CD4-positive, CD25-positive, alpha-beta regulatory T cell (primary cell): ENCODE data around the gene TGM2. TPM values are rescaled to one million over a fixed set of nuclear protein-coding genes. Genes with fewer than 3 reads are reported as not detected.

ENCODE experiments used
- ATAC-seq, 2 donors: fragments of 150-1000 bp; cut with Tn5 transposase; one replicate each; pipeline ENCODE4 v1.10.0; 2021; ENCODE audit warnings: low read depth in 2 of 2, moderate number of reproducible peaks in 2 of 2, moderate library complexity in 1 of 2
- DNase-seq, 3 donors: peaks; one replicate each; pipeline versions ENCODE4 v3.0.0 to v3.0.0-alpha.2; 2012 to 2022; ENCODE audit warnings: mixed read lengths in 1 of 3
- H3K27ac ChIP-seq: one replicate; pipeline ENCODE4 v1.7.0; 2013; ENCODE audit warnings: mild to moderate bottlenecking, low read length; ENCODE audit not compliant: insufficient read depth, poor library complexity, severe bottlenecking
- H3K27me3 ChIP-seq: one replicate; pipeline ENCODE4 v1.7.0; 2013; ENCODE audit warnings: low read length; ENCODE audit not compliant: control insufficient read depth, insufficient read depth
- H3K36me3 ChIP-seq: one replicate; pipeline ENCODE4 v1.7.0; 2013; ENCODE audit warnings: mild to moderate bottlenecking, low read length, moderate library complexity; ENCODE audit not compliant: control insufficient read depth, insufficient read depth
- H3K4me1 ChIP-seq: 2 replicates; pipeline ENCODE4 v1.7.0; 2013; ENCODE audit warnings: mild to moderate bottlenecking, low read length; ENCODE audit not compliant: insufficient read depth, control insufficient read depth, poor library complexity, severe bottlenecking
- H3K4me3 ChIP-seq: one replicate; pipeline ENCODE4 v1.7.0; 2013; ENCODE audit warnings: low read depth, mild to moderate bottlenecking, low read length, moderate library complexity
- H3K9me3 ChIP-seq, 2 experiments: 1 replicate in 1 of 2; 2 replicates in 1 of 2; pipeline ENCODE4 v1.7.0; 2013; ENCODE audit warnings: low read length in 2 of 2, mild to moderate bottlenecking in 1 of 2, moderate library complexity in 1 of 2; ENCODE audit not compliant: control insufficient read depth in 2 of 2
- H3K27ac Mint-ChIP-seq, 3 donors: one replicate each; pipeline ENCODE4 v1.8.0; 2020 to 2022; ENCODE audit warnings: mild to moderate bottlenecking in 3 of 3, mixed read lengths in 3 of 3, moderate library complexity in 2 of 3
- H3K27me3 Mint-ChIP-seq: one replicate; pipeline ENCODE4 v1.8.0; 2022; ENCODE audit warnings: mild to moderate bottlenecking, mixed read lengths
- H3K36me3 Mint-ChIP-seq: one replicate; pipeline ENCODE4 v1.8.0; 2020; ENCODE audit warnings: mixed read lengths
- H3K4me1 Mint-ChIP-seq, 4 donors: one replicate each; pipeline ENCODE4 v1.8.0; 2020 to 2022; ENCODE audit warnings: mixed read lengths in 4 of 4, mild to moderate bottlenecking in 1 of 4
- H3K4me3 Mint-ChIP-seq, 4 donors: one replicate each; pipeline ENCODE4 v1.8.0; 2020 to 2022; ENCODE audit warnings: mild to moderate bottlenecking in 4 of 4, mixed read lengths in 4 of 4, moderate library complexity in 3 of 4
- H3K9me3 Mint-ChIP-seq, 7 donors: one replicate each; pipeline ENCODE4 v1.8.0; 2020 to 2022; ENCODE audit warnings: mixed read lengths in 7 of 7, mild to moderate bottlenecking in 3 of 7, moderate library complexity in 2 of 7
- polyA plus RNA-seq, 4 donors: library from polyadenylated mRNA; unstranded; fragments of 300-500 nt; fragmentation: Illumina TruSeq; gene quantifications; one replicate each; pipeline ENCODE4 v1.2.3, GENCODE V29; 2021
- total RNA-seq: library from RNA; stranded (reverse); gene quantifications from one replicate; pipeline ENCODE4 v1.2.3, GENCODE V29; 2022

Gene TGM2
- total and polyA plus RNA-seq, 5 donors from 2014 or later: 0.13 TPM; not detected in 4

DNA sequence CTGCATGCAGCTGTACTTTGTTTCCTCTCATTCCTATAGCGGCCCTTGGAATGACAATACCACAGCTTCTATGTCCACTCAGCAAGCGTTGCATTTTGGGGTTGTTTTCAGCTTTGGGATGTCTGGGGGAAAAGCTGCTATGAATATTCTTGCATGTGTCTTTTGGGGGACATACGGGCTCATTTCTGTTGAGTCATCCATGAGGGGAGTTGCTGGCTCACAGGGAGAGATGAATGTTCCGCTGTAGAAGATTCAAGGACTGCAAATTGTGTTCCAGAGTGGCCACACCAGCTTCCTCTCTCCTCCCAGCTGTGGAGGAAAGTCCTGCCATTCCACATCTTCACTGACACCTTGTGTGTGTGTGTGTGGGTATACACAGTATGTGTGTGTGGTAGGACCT is 43.3 kb downstream of the TGM2 start:
- DNase-seq (no peak), ATAC-seq (no peak)
- Histone ChIP-seq H3K27me3 (no peaks in the 10 kb centered on the region), H3K27ac (no peak overlapping the region), H3K9me3 (no peaks in the 10 kb centered on the region), H3K4me1 (no peaks in the 10 kb centered on the region), H3K4me3 (no peak overlapping the region), H3K36me3 (no peaks in the 10 kb centered on the region)
- Mint-ChIP-seq H3K4me3 (no peak overlapping the region), H3K9me3 (no peaks in the 10 kb centered on the region), H3K27me3 (peaks cover 8% of the 10 kb centered on the region), H3K27ac (no peak overlapping the region), H3K4me1 (peaks cover 0 to 7% (median 0%) of the 10 kb centered on the region in 4 donors), H3K36me3 (no peaks in the 10 kb centered on the region)

DNA sequence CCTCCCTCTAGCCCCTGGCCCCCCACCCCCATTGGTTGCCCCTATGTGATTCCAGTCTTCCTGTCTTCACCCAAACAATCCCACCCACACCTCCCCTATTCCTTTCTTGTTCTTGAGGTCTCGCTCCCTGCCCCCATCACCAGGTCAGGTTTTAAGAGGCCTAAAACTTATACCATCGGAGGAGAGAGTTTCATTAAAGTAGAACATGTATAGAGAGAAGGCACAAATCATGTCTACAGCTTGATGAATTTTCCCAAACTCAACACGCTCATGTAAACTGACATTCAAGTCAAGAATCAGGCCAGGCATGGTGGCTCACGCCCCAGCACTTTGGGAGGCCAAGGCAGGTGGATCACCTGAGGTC is 44.5 kb downstream of the TGM2 start:
- Mint-ChIP-seq H3K27me3 (peaks cover 14% of the 10 kb centered on the region), H3K27ac (no peak overlapping the region), H3K36me3 (no peaks in the 10 kb centered on the region), H3K4me1 (peaks cover 0 to 7% (median 0%) of the 10 kb centered on the region in 4 donors), H3K9me3 (no peaks in the 10 kb centered on the region), H3K4me3 (no peak overlapping the region)
- Histone ChIP-seq H3K36me3 (no peaks in the 10 kb centered on the region), H3K27ac (no peak overlapping the region), H3K9me3 (no peaks in the 10 kb centered on the region), H3K4me1 (no peaks in the 10 kb centered on the region), H3K4me3 (no peak overlapping the region), H3K27me3 (no peaks in the 10 kb centered on the region)
- no peak for ATAC-seq
- DNase-seq: no peak

DNA sequence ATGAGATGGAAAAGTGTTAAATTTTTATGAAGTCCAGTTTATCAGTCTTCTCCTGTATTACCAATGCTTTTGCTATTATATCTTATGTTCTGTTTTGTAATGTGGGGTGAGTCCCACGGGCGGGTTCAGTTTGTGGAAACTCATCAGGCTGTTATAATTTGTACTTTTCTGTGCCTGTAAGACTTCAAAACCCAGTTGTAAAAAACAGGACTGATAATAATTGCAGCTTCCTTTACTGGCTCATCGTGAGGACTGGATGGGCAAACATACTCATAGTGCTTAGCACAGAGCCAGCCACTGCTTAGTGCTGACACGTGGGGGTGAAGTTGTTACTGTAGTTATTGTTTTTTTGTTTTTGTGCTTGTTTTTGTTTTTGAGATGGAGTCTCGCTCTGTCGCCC is 45.6 kb downstream of the TGM2 start:
- Mint-ChIP-seq H3K4me1 (peaks cover 0 to 7% (median 0%) of the 10 kb centered on the region in 4 donors), H3K9me3 (no peaks in the 10 kb centered on the region)
- DNase-seq: no peak

DNA sequence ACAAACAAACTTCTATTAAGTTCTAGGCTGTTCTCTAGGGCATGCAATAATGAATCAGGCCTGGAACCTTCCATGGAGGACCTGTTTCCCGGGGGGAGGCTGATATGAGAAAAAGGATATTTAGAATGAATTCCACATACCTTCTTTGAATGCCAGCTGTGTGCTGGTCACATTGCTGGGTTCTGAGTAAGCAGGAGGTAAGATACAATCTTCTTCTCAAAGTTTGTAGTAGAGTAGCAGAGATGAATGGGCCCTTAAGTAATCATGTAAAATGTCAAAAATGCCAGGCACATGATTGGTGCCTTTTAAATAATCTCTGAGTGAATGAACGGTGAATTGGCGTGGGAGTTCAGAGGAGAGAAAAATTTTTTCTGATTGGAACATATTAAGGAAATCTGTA is 47.4 kb downstream of the TGM2 start:
- Mint-ChIP-seq H3K9me3 (no peaks in the 10 kb centered on the region), H3K4me3 (no peak overlapping the region), H3K27me3 (peaks cover 14% of the 10 kb centered on the region), H3K27ac (no peak overlapping the region), H3K36me3 (no peaks in the 10 kb centered on the region), H3K4me1 (peaks cover 0 to 7% (median 0%) of the 10 kb centered on the region in 4 donors)
- Histone ChIP-seq H3K9me3 (no peaks in the 10 kb centered on the region), H3K27me3 (no peaks in the 10 kb centered on the region), H3K4me1 (no peaks in the 10 kb centered on the region), H3K27ac (no peak overlapping the region), H3K4me3 (no peak overlapping the region), H3K36me3 (no peaks in the 10 kb centered on the region)
- DNase-seq (no peak), ATAC-seq (no peak)

More for the DNA sequence above, 45.6 kb downstream of the TGM2 start:
- H3K4me1 ChIP-seq: no peaks in the 10 kb centered on the region
- no peak overlapping the region for H3K27ac Mint-ChIP-seq
- peaks cover 14% of the 10 kb centered on the region for H3K27me3 Mint-ChIP-seq
- H3K4me3 ChIP-seq: no peak overlapping the region
- no peaks in the 10 kb centered on the region for H3K36me3 Mint-ChIP-seq
- no peak for ATAC-seq
- H3K36me3 ChIP-seq: no peaks in the 10 kb centered on the region
- H3K4me3 Mint-ChIP-seq: no peak overlapping the region
- no peaks in the 10 kb centered on the region for H3K27me3 ChIP-seq
- no peaks in the 10 kb centered on the region for H3K9me3 ChIP-seq
- H3K27ac ChIP-seq: no peak overlapping the region

DNA sequence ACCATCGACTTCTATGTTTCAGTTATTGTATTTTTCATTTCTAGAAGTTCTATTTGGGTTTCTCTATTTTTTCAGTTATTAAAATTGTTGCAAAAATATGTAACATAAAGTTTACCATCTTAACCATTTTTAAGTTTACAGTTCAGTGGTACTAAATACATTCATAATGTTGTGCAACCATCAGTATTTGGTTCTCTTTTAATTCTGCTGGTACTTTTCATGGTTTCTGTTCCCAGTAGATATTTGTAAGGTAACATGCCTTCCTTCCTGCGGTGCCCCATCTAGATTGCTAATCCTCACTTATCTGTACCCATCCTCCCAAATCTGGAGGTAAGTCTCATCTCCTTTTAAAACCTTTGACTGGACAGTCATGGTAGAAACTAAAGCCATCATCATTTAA is 47.9 kb downstream of the TGM2 start:
- H3K4me3 Mint-ChIP-seq: no peak overlapping the region
- H3K9me3 Mint-ChIP-seq: no peaks in the 10 kb centered on the region
- DNase-seq (no peak), ATAC-seq (no peak)
- Histone ChIP-seq H3K9me3 (no peaks in the 10 kb centered on the region), H3K36me3 (no peaks in the 10 kb centered on the region), H3K27ac (no peak overlapping the region), H3K4me3 (no peak overlapping the region), H3K27me3 (no peaks in the 10 kb centered on the region), H3K4me1 (no peaks in the 10 kb centered on the region)
- H3K27ac Mint-ChIP-seq: no peak overlapping the region
- peaks cover 0 to 7% (median 0%) of the 10 kb centered on the region in 4 donors for H3K4me1 Mint-ChIP-seq
- H3K36me3 Mint-ChIP-seq: no peaks in the 10 kb centered on the region
- peaks cover 14% of the 10 kb centered on the region for H3K27me3 Mint-ChIP-seq

DNA sequence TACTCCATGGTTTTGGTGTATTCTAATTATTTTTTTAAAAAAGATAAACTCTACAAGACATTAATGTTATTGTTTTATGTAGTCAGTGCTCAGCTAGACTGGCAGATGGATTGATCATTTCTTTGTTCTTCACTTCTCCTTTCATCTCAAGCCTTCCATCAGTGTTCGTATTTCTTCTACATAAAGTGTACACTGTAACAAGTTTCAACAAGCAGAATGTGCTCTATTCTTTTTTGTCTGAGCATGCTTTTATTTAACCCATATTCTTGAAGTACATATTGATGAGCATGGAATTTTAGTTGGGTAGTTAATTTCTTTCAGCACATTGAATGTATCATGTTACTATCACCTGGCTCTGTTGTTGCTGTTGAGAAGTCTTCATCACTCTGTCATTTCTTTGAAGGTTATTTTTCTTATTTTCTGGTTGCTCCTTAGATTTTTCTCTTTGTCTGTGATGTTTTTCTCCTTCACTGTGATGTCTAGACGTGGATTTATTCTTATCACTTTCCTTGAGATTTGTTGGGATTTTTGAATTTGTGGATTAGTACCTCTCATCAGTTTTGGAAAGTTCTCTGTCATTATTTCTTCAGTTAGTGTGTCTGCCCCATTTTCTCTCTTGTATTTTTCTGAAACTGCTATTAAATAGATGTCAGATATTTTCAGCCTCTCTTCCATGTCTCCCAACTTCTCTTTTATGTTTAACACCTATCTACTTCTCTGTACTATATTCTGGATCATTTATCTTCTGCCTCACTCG is 48.5 kb downstream of the TGM2 start:
- H3K4me1 Mint-ChIP-seq: peaks cover 0 to 7% (median 0%) of the 10 kb centered on the region in 4 donors
- H3K9me3 Mint-ChIP-seq: no peaks in the 10 kb centered on the region
- H3K36me3 Mint-ChIP-seq: no peaks in the 10 kb centered on the region
- no peak overlapping the region for H3K4me3 ChIP-seq
- H3K4me3 Mint-ChIP-seq: no peak overlapping the region
- ATAC-seq (no peak), DNase-seq (no peak)
- no peaks in the 10 kb centered on the region for H3K27me3 ChIP-seq
- H3K36me3 ChIP-seq: no peaks in the 10 kb centered on the region
- H3K9me3 ChIP-seq: no peaks in the 10 kb centered on the region
- H3K4me1 ChIP-seq: no peaks in the 10 kb centered on the region
- peak overlapping the region in 1 of 3 donors; percentile 8 for H3K27ac Mint-ChIP-seq
- peaks cover 14% of the 10 kb centered on the region for H3K27me3 Mint-ChIP-seq
- no peak overlapping the region for H3K27ac ChIP-seq

DNA sequence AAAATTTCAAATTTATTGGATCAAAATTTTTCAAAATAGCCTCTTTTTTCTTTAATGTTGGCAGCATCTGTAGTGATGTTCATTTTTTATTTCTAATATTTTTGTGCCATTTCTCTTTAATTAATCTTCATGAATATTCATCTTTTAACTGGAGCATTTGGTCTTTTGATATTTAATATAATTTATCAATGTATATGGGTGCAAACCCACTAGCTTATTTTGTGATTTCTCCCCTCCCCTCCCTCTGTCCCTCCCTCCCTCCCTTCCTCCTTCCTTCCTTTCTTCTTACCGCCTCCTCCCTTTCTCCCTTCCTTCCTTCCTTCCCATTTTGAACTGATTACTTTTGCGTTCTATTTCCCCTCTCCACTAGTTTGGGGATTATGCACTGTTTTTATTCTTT is 49.2 kb downstream of the TGM2 start:
- Histone ChIP-seq H3K4me1 (no peaks in the 10 kb centered on the region), H3K27me3 (no peaks in the 10 kb centered on the region), H3K27ac (no peak overlapping the region), H3K36me3 (no peaks in the 10 kb centered on the region), H3K4me3 (no peak overlapping the region), H3K9me3 (no peaks in the 10 kb centered on the region)
- H3K4me3 Mint-ChIP-seq: no peak overlapping the region
- H3K27me3 Mint-ChIP-seq: peaks cover 14% of the 10 kb centered on the region
- no peak for ATAC-seq
- peaks cover 0 to 7% (median 0%) of the 10 kb centered on the region in 4 donors for H3K4me1 Mint-ChIP-seq
- H3K9me3 Mint-ChIP-seq: no peaks in the 10 kb centered on the region
- no peaks in the 10 kb centered on the region for H3K36me3 Mint-ChIP-seq
- H3K27ac Mint-ChIP-seq: no peak overlapping the region
- no peak for DNase-seq

DNA sequence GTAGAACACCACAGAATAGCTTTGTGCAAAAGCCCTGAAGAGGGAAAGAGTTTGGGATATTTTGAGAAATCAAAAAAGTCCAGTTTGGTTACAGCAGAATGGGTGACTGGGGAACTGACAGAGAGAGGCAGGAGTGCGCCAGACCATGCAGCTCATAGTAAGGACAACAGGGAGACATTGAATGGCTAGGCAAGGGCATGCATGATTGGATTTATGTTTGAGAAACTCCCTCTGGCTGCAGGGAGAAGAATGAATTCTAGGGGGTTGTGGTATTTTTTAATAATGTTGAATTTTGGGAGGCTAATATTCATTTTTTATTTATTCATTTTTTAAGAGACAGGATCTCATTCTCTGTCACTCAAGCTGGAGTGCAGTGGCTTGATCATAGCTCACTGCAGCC is 49.9 kb downstream of the TGM2 start:
- Mint-ChIP-seq H3K4me3 (no peak overlapping the region), H3K27me3 (peaks cover 14% of the 10 kb centered on the region), H3K36me3 (no peaks in the 10 kb centered on the region), H3K9me3 (no peaks in the 10 kb centered on the region), H3K27ac (no peak overlapping the region), H3K4me1 (peaks cover 0 to 7% (median 0%) of the 10 kb centered on the region in 4 donors)
- no peaks in the 10 kb centered on the region for H3K27me3 ChIP-seq
- H3K27ac ChIP-seq: no peak overlapping the region
- H3K9me3 ChIP-seq: no peaks in the 10 kb centered on the region
- no peaks in the 10 kb centered on the region for H3K36me3 ChIP-seq
- no peak for DNase-seq
- H3K4me1 ChIP-seq: no peaks in the 10 kb centered on the region
- H3K4me3 ChIP-seq: no peak overlapping the region
- no peak for ATAC-seq
